ENCODE measurements around the gene SPINT2. TPM values are rescaled to one million over a fixed set of nuclear protein-coding genes. Genes with fewer than 3 reads are reported as not detected.
A peak's percentile ranks its signal among the peaks of the same experiment; 100 is the strongest.

The SPINT2 gene
- total RNA-seq, 3 donors from 2014 or later (not counting 1 experiment from before 2014, with no cell fraction given): 2.7 to 13.7 (median 6.9) TPM

DNA sequence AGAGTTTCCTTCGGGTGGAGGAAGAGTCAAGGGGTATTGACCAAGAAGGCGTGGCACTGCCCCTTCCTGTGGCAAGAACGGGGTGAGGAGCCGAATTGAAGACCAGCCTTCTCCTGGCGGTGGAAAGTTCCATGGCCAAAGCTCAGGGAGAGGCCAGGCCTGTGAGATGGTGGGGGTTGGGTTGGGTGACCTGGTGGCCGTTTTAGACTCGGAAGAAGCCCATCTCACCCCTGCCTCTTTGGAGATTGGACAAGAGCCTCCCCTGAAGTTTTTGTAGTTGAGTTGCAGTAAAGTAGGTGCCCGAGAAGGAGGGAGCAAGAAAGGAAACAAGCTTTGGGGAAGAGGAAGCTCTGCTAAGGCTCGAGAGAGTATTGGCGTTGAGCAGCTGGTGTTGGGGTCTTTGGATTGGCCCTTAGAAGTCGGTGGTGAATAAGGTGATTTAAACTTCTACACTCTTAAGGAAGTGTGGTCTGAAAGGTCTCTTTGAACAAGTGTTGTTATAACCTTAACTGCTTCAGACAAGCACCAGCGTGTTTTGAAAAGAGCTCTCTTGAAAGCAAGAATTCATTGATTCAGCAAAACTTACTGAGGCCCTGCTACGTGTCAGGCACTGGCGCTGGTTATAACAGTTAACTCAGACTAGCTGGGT, 964 bp downstream of the SPINT2 start:
- Mint-ChIP-seq H3K27ac (no peak overlapping the region), H3K4me1 (peaks cover 12% of the 10 kb centered on the region in 2 donors), H3K27me3 (ENCODE audit: low read depth in 2 of 2) (peaks cover 23 to 31% of the 10 kb centered on the region in 2 donors), H3K36me3 (no peaks in the 10 kb centered on the region), H3K9me3 (no peaks in the 10 kb centered on the region), H3K4me3 (peak overlapping the region; percentile 80)
- H3K36me3 ChIP-seq (ENCODE audit: control insufficient read depth, insufficient read depth, low read length): no peaks in the 10 kb centered on the region
- peaks cover 18% of the 10 kb centered on the region for H3K4me1 ChIP-seq (ENCODE audit: control insufficient read depth, insufficient read depth, low read length)
- peak overlapping the region; percentile 55 for H3K4me3 ChIP-seq (ENCODE audit: low read length)
- ATAC-seq (no peak), DNase-seq (peak in 1 of 2 donors; percentile 49)
- 18% methylated on average over 13 of the region's 14 CpGs for WGBS (ENCODE audit: insufficient coverage)
- intact Hi-C loops (cut with micrococcal nuclease): no loop called here
- H3K9me3 ChIP-seq (ENCODE audit: control insufficient read depth, insufficient read depth, low read length): no peaks in the 10 kb centered on the region
- peak overlapping the region; percentile 70 for H3K27ac ChIP-seq (ENCODE audit: low read length)
- TF ChIP-seq, protein P1, sequence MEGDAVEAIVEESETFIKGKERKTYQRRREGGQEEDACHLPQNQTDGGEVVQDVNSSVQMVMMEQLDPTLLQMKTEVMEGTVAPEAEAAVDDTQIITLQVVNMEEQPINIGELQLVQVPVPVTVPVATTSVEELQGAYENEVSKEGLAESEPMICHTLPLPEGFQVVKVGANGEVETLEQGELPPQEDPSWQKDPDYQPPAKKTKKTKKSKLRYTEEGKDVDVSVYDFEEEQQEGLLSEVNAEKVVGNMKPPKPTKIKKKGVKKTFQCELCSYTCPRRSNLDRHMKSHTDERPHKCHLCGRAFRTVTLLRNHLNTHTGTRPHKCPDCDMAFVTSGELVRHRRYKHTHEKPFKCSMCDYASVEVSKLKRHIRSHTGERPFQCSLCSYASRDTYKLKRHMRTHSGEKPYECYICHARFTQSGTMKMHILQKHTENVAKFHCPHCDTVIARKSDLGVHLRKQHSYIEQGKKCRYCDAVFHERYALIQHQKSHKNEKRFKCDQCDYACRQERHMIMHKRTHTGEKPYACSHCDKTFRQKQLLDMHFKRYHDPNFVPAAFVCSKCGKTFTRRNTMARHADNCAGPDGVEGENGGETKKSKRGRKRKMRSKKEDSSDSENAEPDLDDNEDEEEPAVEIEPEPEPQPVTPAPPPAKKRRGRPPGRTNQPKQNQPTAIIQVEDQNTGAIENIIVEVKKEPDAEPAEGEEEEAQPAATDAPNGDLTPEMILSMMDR (IDR thresholded peaks at IDR 0.05): no peak
- H3K27me3 ChIP-seq (ENCODE audit: control insufficient read depth, insufficient read depth, low read length): no peaks in the 10 kb centered on the region

DNA sequence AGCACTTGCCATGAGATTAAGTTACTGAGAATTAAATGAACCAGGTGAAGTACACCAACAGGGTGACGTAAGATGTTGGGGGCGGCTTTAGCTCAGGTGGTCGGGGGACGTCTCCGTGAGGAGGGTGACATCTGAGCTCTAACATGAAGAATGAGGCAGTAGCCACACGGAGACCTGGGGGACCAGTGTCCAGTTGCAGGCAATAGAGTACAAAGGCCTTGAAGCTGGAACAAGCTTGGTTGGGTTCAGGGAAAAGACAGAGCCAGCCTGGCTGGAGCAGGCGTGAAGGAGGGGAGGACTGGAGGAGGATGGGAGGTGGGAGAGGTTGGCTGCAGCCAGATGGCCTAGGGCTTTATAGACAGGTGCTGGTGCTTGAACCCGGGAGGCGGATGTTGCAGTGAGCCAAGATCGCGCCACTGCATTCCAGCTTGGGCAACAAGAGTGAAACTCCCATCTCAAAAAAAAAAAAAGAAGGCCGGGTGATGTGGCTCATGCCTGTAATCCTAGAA, 1.6 kb downstream of the SPINT2 start:
- no peak overlapping the region for H3K4me3 ChIP-seq (ENCODE audit: low read length)
- Mint-ChIP-seq H3K36me3 (no peaks in the 10 kb centered on the region), H3K27me3 (ENCODE audit: low read depth in 2 of 2) (peaks cover 23 to 31% of the 10 kb centered on the region in 2 donors), H3K4me3 (no peak overlapping the region), H3K4me1 (peaks cover 12% of the 10 kb centered on the region in 2 donors), H3K9me3 (no peaks in the 10 kb centered on the region), H3K27ac (no peak overlapping the region)
- H3K27me3 ChIP-seq (ENCODE audit: control insufficient read depth, insufficient read depth, low read length): no peaks in the 10 kb centered on the region
- TF ChIP-seq, protein P1 (IDR thresholded peaks at IDR 0.05): no peak
- intact Hi-C loops (cut with micrococcal nuclease): no loop called here
- H3K4me1 ChIP-seq (ENCODE audit: control insufficient read depth, insufficient read depth, low read length): peaks cover 18% of the 10 kb centered on the region
- H3K27ac ChIP-seq (ENCODE audit: low read length): no peak overlapping the region
- H3K9me3 ChIP-seq (ENCODE audit: control insufficient read depth, insufficient read depth, low read length): no peaks in the 10 kb centered on the region
- no peaks in the 10 kb centered on the region for H3K36me3 ChIP-seq (ENCODE audit: control insufficient read depth, insufficient read depth, low read length)
- WGBS (ENCODE audit: insufficient coverage): 91% methylated on average over 12 of the region's 12 CpGs
- DNase-seq (no peak), ATAC-seq (no peak)

DNA sequence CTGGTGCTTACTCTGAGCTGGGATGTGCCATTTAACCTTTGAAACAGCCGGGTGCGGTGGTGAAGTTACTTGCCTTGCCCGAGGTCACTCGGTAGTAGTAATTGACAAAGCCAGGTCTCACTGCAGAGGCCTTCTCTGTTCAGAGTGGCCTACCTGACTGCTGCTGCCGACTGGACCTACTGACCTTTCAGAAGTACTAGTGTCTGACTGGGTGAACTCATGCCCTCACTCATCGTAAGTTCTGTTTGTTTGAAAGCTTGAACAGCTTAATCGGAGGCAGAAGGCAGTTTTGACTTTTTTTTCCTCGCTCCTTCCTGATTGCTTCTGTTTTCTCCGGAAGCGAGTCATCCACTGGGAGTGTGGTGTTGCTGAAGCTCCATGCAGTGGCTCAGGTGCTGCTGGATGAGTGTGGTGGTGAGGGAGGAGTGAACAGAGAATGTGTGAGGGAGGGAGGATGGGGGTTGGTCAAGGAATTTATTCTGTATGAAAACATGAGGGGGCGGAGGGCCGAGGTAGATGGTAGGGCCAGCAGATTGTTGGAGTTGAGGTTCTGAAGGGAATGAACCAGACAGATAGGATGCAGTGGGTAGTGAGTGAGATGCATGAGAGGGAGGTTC, 2.7 kb downstream of the SPINT2 start:
- H3K4me1 Mint-ChIP-seq: peaks cover 12% of the 10 kb centered on the region in 2 donors
- ATAC-seq: no peak
- no peak for DNase-seq
- H3K27me3 Mint-ChIP-seq (ENCODE audit: low read depth in 2 of 2): peaks cover 23 to 31% of the 10 kb centered on the region in 2 donors
- H3K4me1 ChIP-seq (ENCODE audit: control insufficient read depth, insufficient read depth, low read length): peaks cover 18% of the 10 kb centered on the region
- no peaks in the 10 kb centered on the region for H3K9me3 Mint-ChIP-seq
- no peak overlapping the region for H3K4me3 ChIP-seq (ENCODE audit: low read length)
- TF ChIP-seq, protein P1 (IDR thresholded peaks at IDR 0.05): no peak
- H3K36me3 Mint-ChIP-seq: no peaks in the 10 kb centered on the region
- intact Hi-C loops (cut with micrococcal nuclease): no loop called here
- no peaks in the 10 kb centered on the region for H3K9me3 ChIP-seq (ENCODE audit: control insufficient read depth, insufficient read depth, low read length)
- H3K36me3 ChIP-seq (ENCODE audit: control insufficient read depth, insufficient read depth, low read length): no peaks in the 10 kb centered on the region
- H3K27me3 ChIP-seq (ENCODE audit: control insufficient read depth, insufficient read depth, low read length): no peaks in the 10 kb centered on the region
- H3K27ac ChIP-seq (ENCODE audit: low read length): no peak overlapping the region
- no peak overlapping the region for H3K4me3 Mint-ChIP-seq
- no peak overlapping the region for H3K27ac Mint-ChIP-seq
- WGBS (ENCODE audit: insufficient coverage): 85% methylated on average over 12 of the region's 12 CpGs

Data from natural killer cell (primary cell).